SK-N-SH (cell line): ENCODE data around the gene PRDM11. TPM values are rescaled to one million over a fixed set of nuclear protein-coding genes. Genes with fewer than 3 reads are reported as not detected.

ENCODE experiments used
- CTCF ChIA-PET: fragments of 300-600, 350-600 bp; formaldehyde crosslinking; extraction: SDS; loops from one replicate; lab custom pipeline; 2021; lab: Yijun Ruan, JAX
- POLR2A ChIA-PET: fragments of 350-600 bp; sonication (Branson Sonifier 250); formaldehyde crosslinking; extraction: SDS; loops from one replicate; lab custom pipeline; 2020; ENCODE audit warnings: antibody characterized with exemption, inconsistent platforms; lab: Yijun Ruan, JAX
- DNase-seq: peaks from one replicate; pipeline ENCODE4 v3.0.0; 2012
- H2AFZ ChIP-seq: fragments of 200-600 bp; sonication (generic); 2 replicates; pipeline ENCODE4 v1.8.1; 2016; ENCODE audit warnings: antibody characterized with exemption, mild to moderate bottlenecking, low read depth
- H3F3A ChIP-seq: fragments of 200-600 bp; sonication (generic); replicated peaks from 2 replicates; pipeline ENCODE3; 2016; ENCODE audit warnings: antibody characterized with exemption, mild to moderate bottlenecking; ENCODE audit not compliant: insufficient read depth
- H3K27ac ChIP-seq, 2 experiments: fragments of 200-500 bp in 1 of 2; fragments of 200-600 bp in 1 of 2; sonication (Bioruptor generic) in 1 of 2; sonication (generic), shearing (Covaris generic) in 1 of 2; 2 replicates each; pipeline versions ENCODE4 v1.5.1 to v1.6.1; 2014 to 2016; ENCODE audit warnings: low read depth in 2 of 2, inconsistent platforms in 1 of 2, low read length in 1 of 2, mild to moderate bottlenecking in 1 of 2, mixed read lengths in 1 of 2
- H3K27me3 ChIP-seq: fragments of 200-600 bp; sonication (generic), shearing (Covaris generic); 2 replicates; pipeline ENCODE4 v1.6.1; 2016; ENCODE audit warnings: mixed run types; ENCODE audit not compliant: insufficient read depth
- H3K36me3 ChIP-seq, 2 experiments: fragments of 200-500 bp in 1 of 2; fragments of 200-600 bp in 1 of 2; sonication (Bioruptor generic) in 1 of 2; sonication (generic) in 1 of 2; replicated peaks in 1 of 2; 2 replicates each; pipeline versions ENCODE3 to v1.5.1; 2014 to 2016; ENCODE audit warnings: low read length in 1 of 2, mild to moderate bottlenecking in 1 of 2; ENCODE audit not compliant: insufficient read depth in 2 of 2, control insufficient read depth in 1 of 2
- H3K4me1 ChIP-seq, 2 experiments: fragments of 200-500 bp in 1 of 2; fragments of 200-600 bp in 1 of 2; sonication (Bioruptor generic) in 1 of 2; sonication (generic), shearing (Covaris generic) in 1 of 2; 2 replicates each; pipeline versions ENCODE4 v1.5.1 to v1.6.1; 2014 to 2016; ENCODE audit warnings: low read depth in 1 of 2, low read length in 1 of 2, mixed run types in 1 of 2; ENCODE audit not compliant: insufficient read depth in 2 of 2, control insufficient read depth in 1 of 2
- H3K4me2 ChIP-seq: fragments of 200-600 bp; sonication (generic), shearing (Covaris generic); 2 replicates; pipeline ENCODE4 v1.6.1; 2017; ENCODE audit warnings: mixed run types
- H3K4me3 ChIP-seq, 2 experiments: fragments of 200-500 bp in 1 of 2; fragments of 200-600 bp in 1 of 2; sonication (Bioruptor generic) in 1 of 2; sonication (generic), shearing (Covaris generic) in 1 of 2; 2 replicates each; pipeline versions ENCODE4 v1.5.1 to v1.8.1; 2014 to 2016; ENCODE audit warnings: low read depth in 2 of 2, inconsistent platforms in 1 of 2, low read length in 1 of 2, mild to moderate bottlenecking in 1 of 2, mixed read lengths in 1 of 2, moderate library complexity in 1 of 2
- H3K79me2 ChIP-seq: fragments of 200-600 bp; sonication (generic); 2 replicates; pipeline ENCODE4 v1.8.1; 2017; ENCODE audit warnings: mild to moderate bottlenecking; ENCODE audit not compliant: insufficient read depth
- H3K9ac ChIP-seq: fragments of 200-600 bp; sonication (generic); 2 replicates; pipeline ENCODE4 v1.6.1; 2017; ENCODE audit warnings: mixed run types
- H3K9me2 ChIP-seq: fragments of 200-600 bp; sonication (generic); 2 replicates; pipeline ENCODE4 v1.6.1; 2017; ENCODE audit warnings: mixed run types
- H3K9me3 ChIP-seq: fragments of 200-600 bp; sonication (generic); 2 replicates; pipeline ENCODE4 v1.6.1; 2017; ENCODE audit warnings: mixed run types, mild to moderate bottlenecking, moderate library complexity
- H4K20me1 ChIP-seq: fragments of 200-600 bp; sonication (generic); 2 replicates; pipeline ENCODE4 v1.6.1; 2017; ENCODE audit warnings: mild to moderate bottlenecking, mixed run types; ENCODE audit not compliant: insufficient read depth
- CTCF ChIP-seq: fragments of 200-600 bp; sonication (generic); IDR thresholded peaks from 2 replicates; pipeline ENCODE4 v1.6.1; 2017; ENCODE audit warnings: antibody characterized with exemption, mild to moderate bottlenecking, moderate library complexity
- GATA2 ChIP-seq: sonication (generic); formaldehyde crosslinking; IDR thresholded peaks from 2 replicates; pipeline ENCODE4 v1.5.0; 2020; ENCODE audit warnings: mild to moderate bottlenecking, missing genetic modification reagents
- JUND ChIP-seq: IDR thresholded peaks from 2 replicates; pipeline ENCODE4 v1.4.0; 2012
- MEF2A ChIP-seq: IDR thresholded peaks from 2 replicates; pipeline ENCODE4 v1.4.0; 2012; ENCODE audit warnings: low read depth, borderline replicate concordance
- MXI1 ChIP-seq: IDR thresholded peaks from 2 replicates; pipeline ENCODE4 v1.6.1; 2012; ENCODE audit warnings: mild to moderate bottlenecking, low read depth, low read length, improper control_type of control experiment
- POLR2AphosphoS5 ChIP-seq: IDR thresholded peaks from 2 replicates; pipeline ENCODE4 v1.6.1; 2012; ENCODE audit warnings: low read depth, low read length
- SMC3 ChIP-seq: IDR thresholded peaks from 2 replicates; pipeline ENCODE4 v1.6.1; 2012; ENCODE audit warnings: low read depth, low read length, improper control_type of control experiment
- TCF12 ChIP-seq: IDR thresholded peaks from 2 replicates; pipeline ENCODE4 v1.4.0; 2012
- TEAD4 ChIP-seq: IDR thresholded peaks from 2 replicates; pipeline ENCODE4 v1.4.0; 2012; ENCODE audit warnings: mild to moderate bottlenecking, borderline replicate concordance; ENCODE audit not compliant: insufficient read depth
- USF2 ChIP-seq: fragments of 150-350 bp; IDR thresholded peaks from 2 replicates; pipeline ENCODE4 v1.6.1; 2017; ENCODE audit warnings: antibody characterized with exemption, low read length, low read depth, borderline replicate concordance
- WGBS: methylation state at CpG from one replicate; pipeline ENCODE4 v1.1.6; 2017; ENCODE audit warnings: low lambda C conversion rate; 5-methylcytosine and 5-hydroxymethylcytosine counted together
- polyA plus RNA-seq, 3 experiments: library from polyadenylated mRNA; depleted of rRNA; stranded (reverse); fragments of >200 nt; gene quantifications; 2 replicates each; pipeline ENCODE4 v1.2.3, GENCODE V29; 2012
- TF ChIP-seq, protein P1 (sequence below): IDR thresholded peaks from 2 replicates; pipeline ENCODE4 v1.4.0; 2012; ENCODE audit warnings: low read depth, borderline replicate concordance
- TF ChIP-seq, protein P2 (sequence below): IDR thresholded peaks from 2 replicates; pipeline ENCODE4 v1.6.1; 2012; ENCODE audit warnings: mild to moderate bottlenecking, low read depth, low read length, moderate library complexity

The PRDM11 gene
- polyA plus RNA-seq, 1 of the 3 experiments (the other 2 are of a cell fraction), result 4.5 TPM

GRCh38 chr11:45209000-45209879 lies 62.8 kb downstream of the PRDM11 start:
- Histone ChIP-seq H3K9me3 (no peaks in the 10 kb centered on the region), H3F3A (no peaks in the 10 kb centered on the region), H3K4me1 (no peaks in the 10 kb centered on the region; a peak in 2 of 4 replicates), H3K79me2 (no peaks in the 10 kb centered on the region), H3K9ac (no peak overlapping the region), H2AFZ (no peak overlapping the region), H3K27ac (no peak overlapping the region), H4K20me1 (no peaks in the 10 kb centered on the region), H3K36me3 (peaks cover 0 to 7% of the 10 kb centered on the region in 2 experiments), H3K27me3 (no peaks in the 10 kb centered on the region), H3K9me2 (no peaks in the 10 kb centered on the region), H3K4me2 (no peak overlapping the region), H3K4me3 (no peak overlapping the region)
- 87% methylated on average over 15 of the region's 35 CpGs for WGBS
- CTCF ChIA-PET, result interaction anchor here (1.7 kb wide), 1 partner anchor 24 kb away, joined by 6 read pairs; no protein-coding TSS in a partner anchor
- DNase-seq, result no peak
- no peak for TF ChIP-seq MEF2A
- TF ChIP-seq GATA2, result no peak
- TF ChIP-seq SMC3, result no peak
- TF ChIP-seq, protein P1, sequence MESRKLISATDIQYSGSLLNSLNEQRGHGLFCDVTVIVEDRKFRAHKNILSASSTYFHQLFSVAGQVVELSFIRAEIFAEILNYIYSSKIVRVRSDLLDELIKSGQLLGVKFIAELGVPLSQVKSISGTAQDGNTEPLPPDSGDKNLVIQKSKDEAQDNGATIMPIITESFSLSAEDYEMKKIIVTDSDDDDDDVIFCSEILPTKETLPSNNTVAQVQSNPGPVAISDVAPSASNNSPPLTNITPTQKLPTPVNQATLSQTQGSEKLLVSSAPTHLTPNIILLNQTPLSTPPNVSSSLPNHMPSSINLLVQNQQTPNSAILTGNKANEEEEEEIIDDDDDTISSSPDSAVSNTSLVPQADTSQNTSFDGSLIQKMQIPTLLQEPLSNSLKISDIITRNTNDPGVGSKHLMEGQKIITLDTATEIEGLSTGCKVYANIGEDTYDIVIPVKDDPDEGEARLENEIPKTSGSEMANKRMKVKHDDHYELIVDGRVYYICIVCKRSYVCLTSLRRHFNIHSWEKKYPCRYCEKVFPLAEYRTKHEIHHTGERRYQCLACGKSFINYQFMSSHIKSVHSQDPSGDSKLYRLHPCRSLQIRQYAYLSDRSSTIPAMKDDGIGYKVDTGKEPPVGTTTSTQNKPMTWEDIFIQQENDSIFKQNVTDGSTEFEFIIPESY, result no peak
- TF ChIP-seq JUND, result no peak
- TF ChIP-seq TCF12, result no peak
- no peak for TF ChIP-seq POLR2AphosphoS5
- TF ChIP-seq TEAD4, result no peak
- no peak for TF ChIP-seq USF2
- TF ChIP-seq MXI1, result no peak
- TF ChIP-seq CTCF, result no peak
- TF ChIP-seq, protein P2, sequence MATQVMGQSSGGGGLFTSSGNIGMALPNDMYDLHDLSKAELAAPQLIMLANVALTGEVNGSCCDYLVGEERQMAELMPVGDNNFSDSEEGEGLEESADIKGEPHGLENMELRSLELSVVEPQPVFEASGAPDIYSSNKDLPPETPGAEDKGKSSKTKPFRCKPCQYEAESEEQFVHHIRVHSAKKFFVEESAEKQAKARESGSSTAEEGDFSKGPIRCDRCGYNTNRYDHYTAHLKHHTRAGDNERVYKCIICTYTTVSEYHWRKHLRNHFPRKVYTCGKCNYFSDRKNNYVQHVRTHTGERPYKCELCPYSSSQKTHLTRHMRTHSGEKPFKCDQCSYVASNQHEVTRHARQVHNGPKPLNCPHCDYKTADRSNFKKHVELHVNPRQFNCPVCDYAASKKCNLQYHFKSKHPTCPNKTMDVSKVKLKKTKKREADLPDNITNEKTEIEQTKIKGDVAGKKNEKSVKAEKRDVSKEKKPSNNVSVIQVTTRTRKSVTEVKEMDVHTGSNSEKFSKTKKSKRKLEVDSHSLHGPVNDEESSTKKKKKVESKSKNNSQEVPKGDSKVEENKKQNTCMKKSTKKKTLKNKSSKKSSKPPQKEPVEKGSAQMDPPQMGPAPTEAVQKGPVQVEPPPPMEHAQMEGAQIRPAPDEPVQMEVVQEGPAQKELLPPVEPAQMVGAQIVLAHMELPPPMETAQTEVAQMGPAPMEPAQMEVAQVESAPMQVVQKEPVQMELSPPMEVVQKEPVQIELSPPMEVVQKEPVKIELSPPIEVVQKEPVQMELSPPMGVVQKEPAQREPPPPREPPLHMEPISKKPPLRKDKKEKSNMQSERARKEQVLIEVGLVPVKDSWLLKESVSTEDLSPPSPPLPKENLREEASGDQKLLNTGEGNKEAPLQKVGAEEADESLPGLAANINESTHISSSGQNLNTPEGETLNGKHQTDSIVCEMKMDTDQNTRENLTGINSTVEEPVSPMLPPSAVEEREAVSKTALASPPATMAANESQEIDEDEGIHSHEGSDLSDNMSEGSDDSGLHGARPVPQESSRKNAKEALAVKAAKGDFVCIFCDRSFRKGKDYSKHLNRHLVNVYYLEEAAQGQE, result no peak
- POLR2A ChIA-PET, result no interaction called here
